GM12878 (cell line): ENCODE data around the gene DIP2A. TPM values are rescaled to one million over a fixed set of nuclear protein-coding genes. Genes with fewer than 3 reads are reported as not detected.

ENCODE experiments used
- ATAC-seq: fragments of 200-7000 bp; cut with Tn5 transposase; 3 replicates; pipeline ENCODE4 v1.9.1; 2020; ENCODE audit warnings: mild to moderate bottlenecking, moderate library complexity
- BruUV-seq: library from RNA; stranded (reverse); fragments of 400-500 nt; replicated peaks from 2 replicates; lab custom pipeline; 2021; lab: Mats Ljungman, UMichigan
- CTCF ChIA-PET: fragments of 300-600 bp; sonication (Branson Sonifier 250); formaldehyde crosslinking; extraction: SDS; loops from one replicate; lab custom pipeline; 2021; ENCODE audit warnings: inconsistent platforms; lab: Yijun Ruan, JAX
- POLR2A ChIA-PET: fragments of 350-600 bp; formaldehyde crosslinking; extraction: SDS; loops from one replicate; lab custom pipeline; 2021; ENCODE audit warnings: inconsistent platforms; lab: Charles Lee
- RAD21 ChIA-PET: fragments of 300-600 bp; sonication (Branson Sonifier 250); formaldehyde crosslinking; loops from one replicate; lab custom pipeline; 2023; ENCODE audit warnings: antibody characterized with exemption; ENCODE audit not compliant: unreplicated experiment; lab: Charles Lee
- SMC1A ChIA-PET: fragments of 300-600 bp; sonication (Branson Sonifier 250); formaldehyde crosslinking; loops from one replicate; lab custom pipeline; 2023; ENCODE audit not compliant: unreplicated experiment, uncharacterized antibody; lab: Charles Lee
- DNase-seq: peaks from one replicate; pipeline ENCODE4 v3.0.0-alpha.2; 2011; ENCODE audit warnings: low read depth, low spot score
- FAIRE-seq: peaks from 3 replicates; lab custom pipeline; 2011; peaks lifted over from hg19 to GRCh38; lab: Jason Lieb, UNC
- H2AFZ ChIP-seq: 2 replicates; pipeline ENCODE4 v1.6.0; 2011; ENCODE audit warnings: low read depth, low read length, control low read depth; ENCODE audit not compliant: control insufficient read depth
- H3K27ac ChIP-seq: 2 replicates; pipeline ENCODE4 v1.5.1; 2011; ENCODE audit warnings: control low read depth; ENCODE audit not compliant: control insufficient read depth, insufficient read depth
- H3K27me3 ChIP-seq, 2 experiments: replicated peaks in 1 of 2; 2 replicates each; pipeline versions ENCODE4 v1.6.0 to v1.6.1; 2011; ENCODE audit warnings: low read length in 1 of 2; ENCODE audit not compliant: control insufficient read depth in 2 of 2, insufficient read depth in 2 of 2
- H3K36me3 ChIP-seq, 2 experiments: 2 replicates each; pipeline ENCODE4 v1.5.1; 2011; ENCODE audit warnings: low read length in 1 of 2; ENCODE audit not compliant: control insufficient read depth in 2 of 2, insufficient read depth in 2 of 2
- H3K4me1 ChIP-seq: 2 replicates; pipeline ENCODE4 v1.6.1; 2011; ENCODE audit warnings: mild to moderate bottlenecking, low read length, moderate library complexity, mixed read lengths; ENCODE audit not compliant: control insufficient read depth, insufficient read depth
- H3K4me2 ChIP-seq: 2 replicates; pipeline ENCODE4 v1.6.0; 2011; ENCODE audit warnings: control low read depth; ENCODE audit not compliant: control insufficient read depth, insufficient read depth
- H3K4me3 ChIP-seq: fragments of 200-600 bp; sonication (generic); 2 replicates; pipeline ENCODE4 v1.5.1; 2016
- H3K79me2 ChIP-seq: 2 replicates; pipeline ENCODE4 v1.6.0; 2011; ENCODE audit warnings: low read length; ENCODE audit not compliant: control insufficient read depth, insufficient read depth
- H3K9ac ChIP-seq: 2 replicates; pipeline ENCODE4 v1.8.0; 2011; ENCODE audit warnings: low read length, control low read depth, mixed read lengths; ENCODE audit not compliant: control insufficient read depth, insufficient read depth
- H3K9me3 ChIP-seq: replicated peaks from 3 replicates; pipeline ENCODE4 v1.5.1; 2011; ENCODE audit warnings: mild to moderate bottlenecking, low read length; ENCODE audit not compliant: control insufficient read depth, insufficient read depth
- H4K20me1 ChIP-seq: 2 replicates; pipeline ENCODE4 v1.6.0; 2011; ENCODE audit not compliant: control insufficient read depth, insufficient read depth
- BRCA1 ChIP-seq: IDR thresholded peaks from 2 replicates; pipeline ENCODE4 v1.6.1; 2011; ENCODE audit warnings: low read depth, low read length, improper control_type of control experiment
- CBX5 ChIP-seq: sonication (generic); IDR thresholded peaks from 2 replicates; pipeline ENCODE4 v1.6.1; 2016; ENCODE audit warnings: low read depth, moderate library complexity, mild to moderate bottlenecking, inconsistent platforms
- ESRRA ChIP-seq: IDR thresholded peaks from 2 replicates; pipeline ENCODE4 v1.6.1; 2012; ENCODE audit warnings: mild to moderate bottlenecking, low read length, improper control_type of control experiment
- JUNB ChIP-seq: IDR thresholded peaks from 2 replicates; pipeline ENCODE4 v1.6.1; 2016; ENCODE audit warnings: antibody characterized with exemption, mild to moderate bottlenecking
- MYB ChIP-seq: fragments of 150-350 bp; IDR thresholded peaks from 2 replicates; pipeline ENCODE4 v1.6.1; 2014; ENCODE audit warnings: mild to moderate bottlenecking, low read depth, low read length, borderline replicate concordance
- NFIC ChIP-seq: IDR thresholded peaks from 2 replicates; pipeline ENCODE4 v1.6.1; 2012; ENCODE audit warnings: low read depth, mild to moderate bottlenecking, inconsistent platforms, low read length, moderate library complexity
- NRF1 ChIP-seq: conservative IDR thresholded peaks from 2 replicates; pipeline ENCODE4 v1.6.1; 2011; ENCODE audit warnings: mild to moderate bottlenecking, low read depth, low read length, improper control_type of control experiment
- RUNX3 ChIP-seq: IDR thresholded peaks from 2 replicates; pipeline ENCODE4 v1.6.1; 2012; ENCODE audit warnings: low read length, inconsistent platforms
- SMAD5 ChIP-seq: IDR thresholded peaks from 2 replicates; pipeline ENCODE4 v1.6.1; 2016; ENCODE audit warnings: antibody characterized with exemption, low read depth
- ZNF24 ChIP-seq: fragments of 450-650 bp; IDR thresholded peaks from 2 replicates; pipeline ENCODE4 v1.6.1; 2017; ENCODE audit warnings: antibody characterized with exemption, mild to moderate bottlenecking
- ZNF274 ChIP-seq: IDR thresholded peaks from one replicate; pipeline ENCODE4 v1.8.0; 2011; ENCODE audit not compliant: insufficient read length, insufficient read depth
- ZNF384 ChIP-seq: IDR thresholded peaks from 2 replicates; pipeline ENCODE4 v1.6.1; 2012; ENCODE audit warnings: low read depth, mild to moderate bottlenecking, low read length, improper control_type of control experiment, borderline replicate concordance
- ZNF622 ChIP-seq: fragments of 450-650 bp; IDR thresholded peaks from 2 replicates; pipeline ENCODE4 v1.6.1; 2017; ENCODE audit warnings: mild to moderate bottlenecking, inconsistent platforms
- WGBS: methylation state at CpG from one replicate; pipeline ENCODE4 v1.1.6; 2016; ENCODE audit warnings: low lambda C conversion rate; ENCODE audit not compliant: insufficient replicate concordance, insufficient coverage; ENCODE audit errors: missing lambda C conversion rate; 5-methylcytosine and 5-hydroxymethylcytosine counted together
- in situ Hi-C: fragments of 300-500 bp; cut with MboI; formaldehyde crosslinking; loops from 9 replicates; pipeline ENCODE4 v1.14.3; 2018; ENCODE audit warnings: mixed read lengths
- intact Hi-C: fragments of 100-400 bp; cut with micrococcal nuclease; formaldehyde crosslinking; loops from one replicate; pipeline ENCODE4 v1.14.2; 2022; ENCODE audit not compliant: unreplicated experiment
- polyA plus RNA-seq, 11 experiments: library from polyadenylated mRNA; depleted of rRNA in 4 of 11; unstranded in 6 of 11; stranded (reverse) in 5 of 11; fragments of >200 nt; fragmentation: Nextera tagmentation in 4 of 11; fragmentation: Illumina TruSeq in 1 of 11; extraction: Ambion mirVana in 4 of 11; extraction: Trizol in 1 of 11; gene quantifications; 1 replicate in 1 of 11; 2 replicates in 10 of 11; pipeline versions ENCODE4 v1.2.1 to v1.2.3, GENCODE V29; 2011 to 2016; ENCODE audit warnings: inconsistent platforms in 2 of 11, missing spikeins in 2 of 11, low read depth in 1 of 11
- total RNA-seq, 4 experiments: library from RNA; depleted of rRNA in 3 of 4; stranded (reverse); fragments of >200 nt in 3 of 4; fragmentation: Illumina TruSeq in 1 of 4; extraction: Trizol in 1 of 4; gene quantifications; 2 replicates each; pipeline versions ENCODE4 v1.2.1 to v1.2.3, GENCODE V29; 2013 to 2021
- TF ChIP-seq, protein P1 (sequence below): fragments of 450-650 bp; IDR thresholded peaks from 2 replicates; pipeline ENCODE4 v1.6.1; 2017; ENCODE audit warnings: mild to moderate bottlenecking, moderate library complexity
- TF ChIP-seq, protein P2 (sequence below): fragments of 450-650 bp; IDR thresholded peaks from 2 replicates; pipeline ENCODE4 v1.6.1; 2017; ENCODE audit warnings: low read depth, mild to moderate bottlenecking, moderate library complexity
- TF ChIP-seq, protein P3 (sequence below): IDR thresholded peaks from 2 replicates; pipeline ENCODE4 v1.6.1; 2011; ENCODE audit warnings: low read depth, low read length, improper control_type of control experiment, borderline replicate concordance

Gene DIP2A
- total and polyA plus RNA-seq, 10 of the 15 experiments (the other 5 are each of a cell fraction or from before 2014, with no cell fraction given): 1.7 to 25.5 (median 12.2) TPM

DNA sequence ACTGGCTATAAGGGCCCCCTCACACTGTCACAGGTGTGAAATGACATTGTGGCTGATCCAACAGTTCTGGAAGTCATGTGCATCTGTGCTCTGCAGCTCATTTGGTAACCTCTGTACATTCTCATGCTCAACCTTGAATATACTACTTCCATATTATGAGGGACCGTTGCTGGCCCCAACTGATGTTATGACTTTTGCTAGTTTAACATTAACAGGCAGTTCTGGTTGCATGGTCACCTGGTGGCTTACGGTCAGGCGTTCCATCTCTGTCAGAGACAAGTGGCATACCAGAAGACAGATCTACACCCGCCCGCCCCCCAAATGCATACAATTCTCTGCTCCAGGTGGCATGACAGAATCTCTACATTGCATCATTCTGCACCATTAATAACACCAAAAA lies 6.0 kb upstream of the DIP2A start (continued):
- TF ChIP-seq, protein P1, sequence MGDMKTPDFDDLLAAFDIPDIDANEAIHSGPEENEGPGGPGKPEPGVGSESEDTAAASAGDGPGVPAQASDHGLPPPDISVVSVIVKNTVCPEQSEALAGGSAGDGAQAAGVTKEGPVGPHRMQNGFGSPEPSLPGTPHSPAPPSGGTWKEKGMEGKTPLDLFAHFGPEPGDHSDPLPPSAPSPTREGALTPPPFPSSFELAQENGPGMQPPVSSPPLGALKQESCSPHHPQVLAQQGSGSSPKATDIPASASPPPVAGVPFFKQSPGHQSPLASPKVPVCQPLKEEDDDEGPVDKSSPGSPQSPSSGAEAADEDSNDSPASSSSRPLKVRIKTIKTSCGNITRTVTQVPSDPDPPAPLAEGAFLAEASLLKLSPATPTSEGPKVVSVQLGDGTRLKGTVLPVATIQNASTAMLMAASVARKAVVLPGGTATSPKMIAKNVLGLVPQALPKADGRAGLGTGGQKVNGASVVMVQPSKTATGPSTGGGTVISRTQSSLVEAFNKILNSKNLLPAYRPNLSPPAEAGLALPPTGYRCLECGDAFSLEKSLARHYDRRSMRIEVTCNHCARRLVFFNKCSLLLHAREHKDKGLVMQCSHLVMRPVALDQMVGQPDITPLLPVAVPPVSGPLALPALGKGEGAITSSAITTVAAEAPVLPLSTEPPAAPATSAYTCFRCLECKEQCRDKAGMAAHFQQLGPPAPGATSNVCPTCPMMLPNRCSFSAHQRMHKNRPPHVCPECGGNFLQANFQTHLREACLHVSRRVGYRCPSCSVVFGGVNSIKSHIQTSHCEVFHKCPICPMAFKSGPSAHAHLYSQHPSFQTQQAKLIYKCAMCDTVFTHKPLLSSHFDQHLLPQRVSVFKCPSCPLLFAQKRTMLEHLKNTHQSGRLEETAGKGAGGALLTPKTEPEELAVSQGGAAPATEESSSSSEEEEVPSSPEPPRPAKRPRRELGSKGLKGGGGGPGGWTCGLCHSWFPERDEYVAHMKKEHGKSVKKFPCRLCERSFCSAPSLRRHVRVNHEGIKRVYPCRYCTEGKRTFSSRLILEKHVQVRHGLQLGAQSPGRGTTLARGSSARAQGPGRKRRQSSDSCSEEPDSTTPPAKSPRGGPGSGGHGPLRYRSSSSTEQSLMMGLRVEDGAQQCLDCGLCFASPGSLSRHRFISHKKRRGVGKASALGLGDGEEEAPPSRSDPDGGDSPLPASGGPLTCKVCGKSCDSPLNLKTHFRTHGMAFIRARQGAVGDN: no peak
- TF ChIP-seq ZNF24 (no peak), SMAD5 (no peak)

DNA sequence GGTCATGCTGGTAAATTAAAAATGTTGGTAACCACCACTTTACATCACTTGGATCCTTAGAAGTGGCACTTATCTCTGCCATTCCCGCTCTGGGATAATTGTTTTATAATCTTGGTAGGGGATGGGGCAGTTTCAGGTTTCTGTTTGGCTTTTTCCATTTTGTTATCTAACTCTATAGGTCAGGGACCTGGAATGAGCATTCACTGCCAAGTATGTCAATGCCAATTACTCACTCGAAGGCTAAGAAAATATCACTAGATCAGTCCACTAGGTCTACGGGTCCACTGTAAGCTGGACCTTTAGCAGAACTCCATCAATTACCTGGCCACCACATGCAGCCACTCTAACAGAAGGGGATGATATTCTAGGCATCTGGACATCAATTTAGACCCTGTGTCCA lies 4.5 kb upstream of the DIP2A start:
- H3K36me3 ChIP-seq: peaks cover 0 to 12% of the 10 kb centered on the region in 2 experiments; a peak in 2 of 4 replicates
- ChIA-PET RAD21 (no interaction called here), CTCF (no interaction called here), POLR2A (interaction anchor here (0.6 kb wide), 1 partner anchor 17 kb away, joined by 3 read pairs; no protein-coding TSS in a partner anchor), SMC1A (interaction anchor here (1.3 kb wide), 1 partner anchor 47 kb away, joined by 3 read pairs; no protein-coding TSS in a partner anchor)
- H3K4me1 ChIP-seq: no peaks in the 10 kb centered on the region
- intact Hi-C loops (no loop called here), in situ Hi-C loops (no loop called here)
- WGBS: 69% methylated on average over 3 of the region's 3 CpGs
- no TSS peak for BruUV-seq
- H4K20me1 ChIP-seq: no peaks in the 10 kb centered on the region
- no peak overlapping the region for H3K4me3 ChIP-seq
- no peak overlapping the region for H3K27ac ChIP-seq
- no peak for DNase-seq
- no peak for ATAC-seq
- TF ChIP-seq JUNB (no peak), CBX5 (no peak), MYB (no peak), RUNX3 (no peak), ZNF274 (no peak), BRCA1 (no peak), ESRRA (no peak), SMAD5 (no peak), ZNF622 (no peak), ZNF384 (no peak), NFIC (no peak), NRF1 (no peak)
- TF ChIP-seq, protein P2, sequence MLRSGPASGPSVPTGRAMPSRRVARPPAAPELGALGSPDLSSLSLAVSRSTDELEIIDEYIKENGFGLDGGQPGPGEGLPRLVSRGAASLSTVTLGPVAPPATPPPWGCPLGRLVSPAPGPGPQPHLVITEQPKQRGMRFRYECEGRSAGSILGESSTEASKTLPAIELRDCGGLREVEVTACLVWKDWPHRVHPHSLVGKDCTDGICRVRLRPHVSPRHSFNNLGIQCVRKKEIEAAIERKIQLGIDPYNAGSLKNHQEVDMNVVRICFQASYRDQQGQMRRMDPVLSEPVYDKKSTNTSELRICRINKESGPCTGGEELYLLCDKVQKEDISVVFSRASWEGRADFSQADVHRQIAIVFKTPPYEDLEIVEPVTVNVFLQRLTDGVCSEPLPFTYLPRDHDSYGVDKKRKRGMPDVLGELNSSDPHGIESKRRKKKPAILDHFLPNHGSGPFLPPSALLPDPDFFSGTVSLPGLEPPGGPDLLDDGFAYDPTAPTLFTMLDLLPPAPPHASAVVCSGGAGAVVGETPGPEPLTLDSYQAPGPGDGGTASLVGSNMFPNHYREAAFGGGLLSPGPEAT: no peak
- TF ChIP-seq, protein P3, sequence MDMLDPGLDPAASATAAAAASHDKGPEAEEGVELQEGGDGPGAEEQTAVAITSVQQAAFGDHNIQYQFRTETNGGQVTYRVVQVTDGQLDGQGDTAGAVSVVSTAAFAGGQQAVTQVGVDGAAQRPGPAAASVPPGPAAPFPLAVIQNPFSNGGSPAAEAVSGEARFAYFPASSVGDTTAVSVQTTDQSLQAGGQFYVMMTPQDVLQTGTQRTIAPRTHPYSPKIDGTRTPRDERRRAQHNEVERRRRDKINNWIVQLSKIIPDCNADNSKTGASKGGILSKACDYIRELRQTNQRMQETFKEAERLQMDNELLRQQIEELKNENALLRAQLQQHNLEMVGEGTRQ: no peak
- H3K27me3 ChIP-seq: no peaks in the 10 kb centered on the region
- H3K4me2 ChIP-seq: no peak overlapping the region
- H2AFZ ChIP-seq: no peak overlapping the region
- FAIRE-seq: no peak
- H3K9me3 ChIP-seq: no peaks in the 10 kb centered on the region; the same call in 2 of the 3 replicates
- H3K79me2 ChIP-seq: peaks cover 30% of the 10 kb centered on the region
- H3K9ac ChIP-seq: no peak overlapping the region
